Right renal pelvis (tissue), 4 donors: ENCODE results near the gene IL4R. TPM values are rescaled to one million over a fixed set of nuclear protein-coding genes. Genes with fewer than 3 reads are reported as not detected.
"Not testable (repeated sequence)": the region's sequence is repeated elsewhere in the genome, so short reads cannot be mapped to it uniquely, and the experiment has no call there.

Experiments
- DNase-seq, 4 donors: peaks; one replicate each; pipeline ENCODE4 v3.0.0-alpha.2; 2013; ENCODE audit warnings: low read depth in 4 of 4, low spot score in 3 of 4, missing footprints in 1 of 4
- polyA plus RNA-seq, 4 donors: library from polyadenylated mRNA; unstranded; fragments of 120-200 nt; gene quantifications; one replicate each; pipeline ENCODE4 v1.2.1, GENCODE V29; 2013; ENCODE audit not compliant: insufficient read length in 4 of 4

The IL4R gene
- polyA plus RNA-seq, 4 donors: 13.7 to 19.5 (median 17.9) TPM

- DNase-seq: no peak
These were observed 25.9 kb upstream of the IL4R start for GRCh38 chr16:27287887-27288286.

- not testable (repeated sequence) for DNase-seq
These were observed 25.5 kb upstream of the IL4R start for GRCh38 chr16:27288313-27288712.

GRCh38 chr16:27289669-27290068, 24.1 kb upstream of the IL4R start:
- no peak for DNase-seq

DNA sequence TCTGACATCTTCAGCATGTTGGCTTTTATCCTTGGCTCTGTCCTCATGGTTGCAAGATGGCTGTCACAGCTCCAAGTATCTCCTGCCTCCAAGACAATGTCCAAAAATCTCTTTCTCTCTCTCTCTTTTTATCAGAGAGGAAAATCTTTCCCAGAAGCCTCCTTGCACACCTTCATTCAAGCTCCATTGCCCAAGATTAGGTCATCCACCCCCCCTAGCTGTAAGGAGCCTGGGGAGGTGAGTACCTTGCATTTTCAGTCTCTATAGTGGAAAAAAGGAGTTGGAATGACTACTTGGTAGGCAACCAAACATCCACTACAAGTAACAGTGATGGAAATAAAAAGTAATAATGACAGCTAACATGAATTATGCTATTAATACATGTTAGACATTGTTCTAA, 23.2 kb upstream of the IL4R start:
- no peak for DNase-seq

DNA sequence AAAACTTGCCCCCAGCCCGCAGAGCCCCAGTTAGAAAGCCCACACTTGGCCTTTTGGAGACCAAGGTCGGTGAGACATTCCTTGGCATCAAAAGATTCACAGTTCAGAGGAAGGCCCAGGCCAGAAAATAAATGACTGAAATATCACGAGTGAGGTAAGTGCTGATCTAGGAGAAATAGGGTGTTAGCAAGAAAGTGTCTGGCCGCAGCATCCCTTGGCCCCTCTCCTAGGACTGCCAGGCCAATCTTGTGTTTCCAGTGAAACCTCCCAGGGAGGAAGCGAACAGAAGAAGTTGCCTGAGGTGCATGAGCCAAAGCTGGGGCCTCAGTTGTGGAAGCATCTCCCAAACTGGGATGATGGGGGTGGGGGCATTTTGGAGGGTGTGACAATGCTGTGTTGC, 22.7 kb upstream of the IL4R start:
- no peak for DNase-seq

DNA sequence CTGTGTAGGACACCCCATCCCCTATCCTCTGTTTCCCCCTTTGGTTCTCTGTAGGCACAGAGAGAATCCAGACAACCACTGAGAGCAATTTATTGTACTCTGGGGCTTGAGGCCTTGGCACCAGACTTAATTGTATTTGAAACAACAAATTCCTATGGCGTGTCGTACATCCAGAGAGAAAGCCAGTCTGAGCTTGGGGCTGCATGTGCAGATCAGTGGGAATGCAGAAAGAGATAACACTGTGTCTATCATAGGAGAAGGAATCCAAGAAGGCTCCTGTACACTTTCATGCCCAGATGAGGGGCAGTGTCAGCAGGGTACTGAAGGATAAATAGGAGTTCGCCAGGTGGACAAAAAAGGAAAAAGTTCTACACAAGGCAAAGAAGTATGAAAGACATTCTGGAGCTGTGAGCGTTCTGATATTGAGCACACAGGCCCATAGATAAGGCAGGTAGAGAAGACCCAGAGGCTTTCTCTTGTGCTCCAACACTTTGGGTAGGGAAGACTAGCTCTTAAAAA, 22.0 kb upstream of the IL4R start:
- DNase-seq: no peak

GRCh38 chr16:27293343-27293742, 20.4 kb upstream of the IL4R start:
- DNase-seq: no peak

DNA sequence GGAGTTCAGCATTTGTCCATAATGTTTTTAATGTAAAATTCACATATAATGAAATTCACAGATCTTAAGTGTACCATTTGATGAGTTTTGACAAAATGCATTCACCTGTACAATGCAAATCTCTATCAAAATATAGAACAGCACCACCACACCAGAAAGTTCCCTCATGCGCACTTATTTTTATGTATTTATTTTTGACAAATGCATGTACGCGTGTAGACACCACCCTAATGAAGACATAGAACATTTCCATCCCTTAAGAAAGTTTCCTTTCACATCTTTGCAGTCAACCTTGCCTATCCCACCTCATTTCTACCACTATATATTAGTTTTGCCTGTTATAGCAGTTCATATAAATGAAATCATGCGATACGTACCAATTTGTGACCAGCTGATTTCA, 15.6 kb upstream of the IL4R start:
- DNase-seq: no peak

DNA sequence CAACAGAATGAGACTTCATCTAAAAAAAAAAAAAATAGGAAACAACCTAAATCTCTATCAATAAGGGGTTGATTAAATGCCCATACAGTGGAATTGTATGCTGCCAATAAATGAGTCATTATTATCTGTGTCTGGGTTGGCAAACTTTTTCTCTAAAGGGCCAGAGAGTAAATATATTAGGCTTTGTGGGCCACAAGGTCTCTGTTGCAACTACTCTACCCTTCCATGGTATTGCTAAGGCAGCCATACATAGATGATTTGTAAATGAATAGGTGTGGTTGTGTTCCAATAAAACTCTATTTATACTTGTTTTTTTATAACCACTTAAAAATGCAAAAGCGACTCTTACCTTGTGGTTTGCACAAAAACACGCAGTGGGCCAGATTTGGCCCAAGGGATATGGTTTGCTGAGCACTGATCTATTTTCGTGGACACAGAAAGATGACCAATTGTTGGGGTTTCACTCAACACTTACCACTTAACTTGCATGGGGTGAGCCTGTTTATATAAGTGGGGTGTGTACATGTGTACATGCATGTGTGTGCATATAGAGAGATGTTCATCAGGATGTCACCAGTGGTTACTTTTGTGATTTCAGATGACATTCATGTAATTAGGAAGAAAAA, 12.4 kb upstream of the IL4R start:
- DNase-seq: no peak

GRCh38 chr16:27302126-27302525, 11.6 kb upstream of the IL4R start:
- DNase-seq: no peak

GRCh38 chr16:27303256-27304100, 10.3 kb upstream of the IL4R start:
- DNase-seq: no peak

- no peak for DNase-seq
These were observed 9.7 kb upstream of the IL4R start for GRCh38 chr16:27304102-27304501.

DNA sequence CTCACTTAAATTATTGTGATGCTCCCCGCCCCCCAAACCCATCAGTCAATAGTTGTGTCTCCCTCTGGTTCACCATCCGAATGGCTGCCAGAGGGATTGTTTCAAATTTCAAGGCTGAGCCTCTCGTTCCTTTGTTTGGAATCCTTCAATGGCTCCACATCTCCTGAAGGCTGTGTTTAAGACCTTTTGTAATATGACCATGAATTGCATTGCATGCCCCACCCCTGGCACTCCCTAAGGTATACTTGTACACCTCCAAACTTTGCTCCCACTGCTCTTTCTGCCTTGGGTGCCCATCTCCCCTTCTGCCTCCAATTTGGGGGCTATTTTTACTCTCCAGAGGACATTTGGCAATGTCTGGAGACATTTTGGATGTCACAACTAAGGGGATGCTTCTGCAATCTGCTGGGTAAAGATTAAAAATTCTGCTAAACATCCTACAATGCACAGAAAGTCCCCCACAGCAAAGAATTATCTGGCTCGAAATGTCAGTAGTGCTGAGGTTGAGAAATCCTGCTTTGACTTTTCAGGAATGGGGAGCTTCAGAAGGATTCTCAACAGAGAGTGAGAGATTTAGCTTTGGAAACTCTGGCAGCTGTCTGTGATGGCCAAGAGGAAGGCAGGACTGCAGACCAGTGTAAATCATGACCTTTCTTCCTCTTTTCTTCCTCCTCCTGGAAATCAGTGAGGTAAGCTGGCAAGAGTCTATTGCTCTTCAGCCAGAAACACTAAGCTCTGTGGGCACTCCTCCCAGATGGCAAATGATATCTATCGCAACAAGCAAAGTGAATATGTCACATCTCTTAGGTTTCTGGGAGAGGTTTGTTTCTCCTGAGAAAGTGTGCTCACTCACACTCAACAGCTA, 8.7 kb upstream of the IL4R start:
- DNase-seq: no peak

DNA sequence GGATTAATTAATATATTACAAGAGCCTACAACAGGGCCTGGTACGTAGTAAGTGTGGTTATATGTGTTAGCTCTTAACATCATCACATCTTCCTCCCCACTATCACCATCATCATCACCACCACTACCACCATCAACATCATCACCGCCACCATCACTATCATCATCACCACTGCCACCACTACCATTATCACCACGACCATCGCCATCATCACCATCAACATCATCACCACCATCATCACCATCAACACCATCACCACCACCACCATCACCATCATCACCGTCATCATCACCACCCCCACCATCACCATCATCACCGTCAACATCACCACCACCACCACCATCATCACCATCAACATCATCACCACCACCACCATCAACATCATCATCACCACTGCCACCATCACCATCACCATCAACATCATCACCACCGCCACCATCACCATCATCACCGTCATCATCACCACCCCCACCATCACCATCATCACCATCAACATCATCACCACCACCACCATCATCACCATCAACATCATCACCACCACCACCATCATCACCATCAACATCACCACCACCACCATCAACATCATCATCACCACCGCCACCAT, 7.8 kb upstream of the IL4R start:
- DNase-seq: no peak

GRCh38 chr16:27308792-27309191, 5.0 kb upstream of the IL4R start:
- DNase-seq: no peak

DNA sequence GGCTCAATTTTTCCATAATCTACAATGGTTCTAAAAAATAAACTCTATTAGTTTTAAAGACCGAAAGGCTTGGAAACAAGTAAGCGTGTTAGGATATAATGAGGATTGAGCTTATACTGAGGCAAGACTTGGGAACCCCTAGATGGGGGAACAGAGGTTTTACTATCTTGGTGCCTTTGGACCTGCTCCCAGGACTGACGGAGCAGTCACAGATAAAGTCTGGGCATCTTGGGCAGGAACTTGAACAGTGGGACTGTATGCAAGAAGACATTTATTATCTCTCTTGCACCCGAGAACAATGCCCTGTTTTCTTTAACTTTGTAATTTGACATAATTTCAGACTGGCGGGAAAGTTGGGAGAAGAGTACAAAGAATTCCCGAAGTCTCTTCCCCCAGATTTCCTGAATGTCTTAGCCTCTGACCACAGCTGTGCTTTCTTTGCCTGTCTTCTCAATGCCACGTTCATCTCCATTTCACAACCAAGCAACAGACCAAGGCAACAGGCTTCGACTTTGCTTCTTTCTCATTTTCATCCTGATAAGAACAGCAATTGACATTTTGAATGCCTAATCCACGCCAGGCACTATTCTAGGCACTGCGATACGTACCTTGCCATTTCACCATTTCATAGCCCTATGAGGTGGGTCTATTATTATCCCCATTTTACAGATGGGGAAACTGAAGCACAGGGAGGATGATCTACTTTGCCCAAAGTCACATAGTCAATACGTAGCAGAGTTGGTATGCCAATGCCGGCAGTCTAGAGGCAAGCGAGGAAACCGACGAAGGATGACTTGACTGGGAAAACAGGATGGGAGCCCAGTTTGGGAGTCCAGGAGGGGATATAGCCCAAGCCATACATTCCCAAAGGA, 3.0 kb upstream of the IL4R start:
- no peak for DNase-seq

- no peak for DNase-seq
These were observed 2.3 kb upstream of the IL4R start for GRCh38 chr16:27311448-27311830.

DNA sequence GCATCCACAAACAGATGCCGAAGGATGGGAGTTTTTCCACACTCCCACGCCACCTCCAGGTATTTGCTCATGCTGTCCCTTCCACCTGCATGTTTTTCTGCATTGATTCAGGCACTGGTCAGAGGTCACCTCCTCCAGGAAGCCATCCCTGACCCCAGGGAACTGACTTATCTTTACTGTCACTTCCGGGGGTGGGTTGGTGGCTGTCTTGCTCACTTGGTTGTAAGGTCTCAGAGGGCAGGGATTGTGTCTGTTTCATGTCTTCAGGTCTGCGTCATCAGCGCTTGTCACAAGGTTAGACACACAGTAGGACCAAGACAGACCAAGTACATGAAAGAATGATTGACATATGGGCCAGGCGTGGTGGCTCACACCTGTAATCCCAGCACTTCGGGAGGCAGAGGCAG, 1.9 kb upstream of the IL4R start:
- no peak for DNase-seq

DNA sequence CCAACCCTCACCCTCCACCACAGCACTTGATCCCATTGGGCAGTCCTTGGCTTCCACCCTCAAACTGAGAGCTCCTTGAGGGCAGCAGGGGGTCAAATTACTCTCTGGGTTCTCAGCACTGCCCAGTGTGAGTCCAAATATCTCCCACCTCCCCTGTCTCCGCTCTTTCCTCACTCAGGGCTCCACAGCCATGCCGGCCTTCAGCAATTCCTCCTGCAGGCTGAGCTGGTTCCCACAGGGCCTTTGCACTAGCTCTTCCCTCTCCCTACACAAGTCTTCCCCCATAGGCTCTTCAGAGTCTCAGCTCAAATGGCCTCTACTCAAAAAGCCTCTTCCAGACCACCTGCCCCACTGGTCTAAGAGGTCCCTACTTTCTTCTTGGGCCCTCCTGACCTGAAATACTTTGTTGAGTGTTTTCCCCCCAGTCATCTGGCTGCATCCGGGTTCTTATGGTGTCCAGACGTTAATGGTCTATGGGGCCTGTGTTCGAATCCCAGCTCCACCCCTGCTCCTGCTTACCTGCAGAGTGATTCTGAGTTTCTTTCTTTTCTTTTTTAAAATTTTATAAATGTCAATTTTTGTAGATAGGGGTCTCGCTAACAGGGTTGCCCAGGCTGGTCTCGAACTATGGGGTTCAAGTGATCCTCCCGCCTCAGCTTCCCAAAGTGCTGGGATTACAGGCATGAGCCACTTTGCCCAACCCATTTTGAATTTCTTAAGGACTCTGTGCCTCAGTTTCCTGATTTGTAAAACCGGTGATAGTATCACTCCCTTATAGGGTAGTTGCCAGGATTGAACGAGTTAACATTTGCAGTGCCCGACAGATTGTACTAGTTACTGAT, 973 bp upstream of the IL4R start:
- no peak for DNase-seq
